ENCODE measurements around the gene ARID1B.
"Not testable (repeated sequence)": the region's sequence is repeated elsewhere in the genome, so short reads cannot be mapped to it uniquely, and the experiment has no call there.

The ARID1B gene

GRCh38 chr6:157034436-157035230, 257.5 kb downstream of the ARID1B start:
- DNase-seq: peak in 1 of 2 donors; percentile 65

GRCh38 chr6:157035546-157035945, 258.4 kb downstream of the ARID1B start:
- no peak for DNase-seq

- DNase-seq: no peak
These were observed 259.1 kb downstream of the ARID1B start for GRCh38 chr6:157036245-157036711.

- DNase-seq: no peak
These were observed 260.0 kb downstream of the ARID1B start for GRCh38 chr6:157037165-157037564.

- DNase-seq: no peak
These were observed 261.4 kb downstream of the ARID1B start for GRCh38 chr6:157038610-157039009.

GRCh38 chr6:157039639-157040038, 262.5 kb downstream of the ARID1B start:
- DNase-seq: not testable (repeated sequence)

GRCh38 chr6:157040191-157040590, 263.0 kb downstream of the ARID1B start:
- no peak for DNase-seq

GRCh38 chr6:157045831-157046454, 268.8 kb downstream of the ARID1B start:
- no peak for DNase-seq

GRCh38 chr6:157046776-157047175, 269.6 kb downstream of the ARID1B start:
- DNase-seq: no peak

- no peak for DNase-seq
These were observed 270.1 kb downstream of the ARID1B start for GRCh38 chr6:157047328-157047727.

- DNase-seq: no peak
These were observed 270.8 kb downstream of the ARID1B start for GRCh38 chr6:157047951-157048350.

GRCh38 chr6:157049133-157049532, 272.0 kb downstream of the ARID1B start:
- peak in 1 of 2 donors; percentile 6 for DNase-seq

- no peak for DNase-seq
These were observed 273.5 kb downstream of the ARID1B start for GRCh38 chr6:157050537-157051265.

- peak; percentile 12 to 70 for DNase-seq
These were observed 277.4 kb downstream of the ARID1B start for GRCh38 chr6:157054531-157054979.

- DNase-seq: no peak
These were observed 278.7 kb downstream of the ARID1B start for GRCh38 chr6:157055863-157056262.

GRCh38 chr6:157056275-157056674, 279.1 kb downstream of the ARID1B start:
- no peak for DNase-seq

- no peak for DNase-seq
These were observed 281.4 kb downstream of the ARID1B start for GRCh38 chr6:157058574-157058973.

GRCh38 chr6:157059781-157060180, 282.6 kb downstream of the ARID1B start:
- DNase-seq: no peak

- no peak for DNase-seq
These were observed 283.3 kb downstream of the ARID1B start for GRCh38 chr6:157060440-157060952.

GRCh38 chr6:157061770-157062594, 284.8 kb downstream of the ARID1B start:
- no peak for DNase-seq

GRCh38 chr6:157063176-157063905, 286.2 kb downstream of the ARID1B start:
- DNase-seq: no peak

GRCh38 chr6:157063923-157064322, 286.7 kb downstream of the ARID1B start:
- DNase-seq: no peak
